Activated gamma-delta T cell (primary cell): ENCODE measurements around the gene GIT1.

Experiments
- DNase-seq: peaks from one replicate; lab custom pipeline; 2025; lab: John Stamatoyannopoulos, UW

GIT1 gene

GRCh38 chr17:29615492-29616299 is 26.2 kb upstream of the GIT1 start:
- DNase-seq, result peak; percentile 75

GRCh38 chr17:29615048-29615385 is 25.6 kb upstream of the GIT1 start:
- no peak for DNase-seq

- DNase-seq, result no peak
Observed at GRCh38 chr17:29614349-29615047, 25.1 kb upstream of the GIT1 start.

GRCh38 chr17:29613856-29614255 is 24.4 kb upstream of the GIT1 start:
- DNase-seq, result no peak

GRCh38 chr17:29613352-29613837 is 23.9 kb upstream of the GIT1 start:
- DNase-seq, result peak; percentile 87

DNA sequence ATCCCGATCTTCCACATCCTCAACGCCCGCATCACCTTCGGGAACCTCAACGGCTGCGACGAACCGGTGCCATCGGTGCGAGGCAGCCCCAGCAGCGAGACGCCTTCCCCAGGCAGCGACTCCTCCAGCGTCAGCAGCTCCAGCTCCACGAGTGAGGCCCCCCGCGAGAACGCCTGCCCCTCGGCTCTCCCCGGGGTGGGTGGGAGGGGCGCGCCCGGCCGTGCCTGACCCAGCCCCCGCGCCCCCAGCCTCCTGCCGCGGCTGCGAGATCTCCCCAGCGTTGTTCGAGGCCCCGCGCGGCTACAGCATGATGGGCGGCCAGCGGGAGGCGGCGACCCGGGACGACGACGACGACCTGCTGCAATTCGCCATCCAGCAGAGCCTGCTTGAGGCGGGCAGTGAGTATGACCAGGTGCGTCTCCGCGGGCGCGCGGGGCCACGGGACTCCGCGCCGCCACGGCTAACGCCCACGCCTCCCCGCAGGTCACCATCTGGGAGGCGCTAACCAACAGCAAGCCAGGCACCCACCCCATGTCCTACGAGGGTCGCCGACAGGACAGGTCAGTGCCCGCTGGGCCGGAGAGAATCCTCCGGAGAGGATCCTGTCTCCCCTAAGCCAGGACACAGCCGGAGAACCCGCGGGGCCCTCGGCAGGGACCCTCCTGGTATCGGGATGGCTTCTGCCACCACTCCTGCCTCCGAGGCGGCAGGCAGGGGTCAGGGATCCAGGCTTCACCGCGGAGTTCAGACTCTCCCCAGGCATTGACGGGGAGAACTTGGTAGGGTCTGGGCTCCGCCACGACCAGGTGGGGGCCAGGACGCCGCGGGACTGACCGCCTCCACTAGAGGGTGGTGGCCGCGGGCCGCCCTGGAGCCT is 23.2 kb upstream of the GIT1 start:
- no peak for DNase-seq

DNA sequence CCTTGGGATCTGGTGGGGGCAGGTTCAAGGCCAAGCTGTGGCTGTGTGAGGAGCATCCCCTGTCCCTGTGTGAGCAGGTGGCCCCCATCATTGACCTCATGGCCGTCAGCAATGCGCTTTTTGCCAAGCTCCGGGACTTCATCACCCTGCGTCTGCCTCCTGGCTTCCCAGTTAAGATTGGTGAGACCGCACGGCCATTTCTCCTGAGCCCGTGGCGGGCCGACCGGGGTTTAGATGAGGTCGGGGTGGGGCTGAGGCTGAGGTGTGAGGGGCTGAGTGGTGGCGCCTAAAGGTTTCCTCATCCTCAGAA is 22.6 kb upstream of the GIT1 start:
- DNase-seq, result no peak

DNA sequence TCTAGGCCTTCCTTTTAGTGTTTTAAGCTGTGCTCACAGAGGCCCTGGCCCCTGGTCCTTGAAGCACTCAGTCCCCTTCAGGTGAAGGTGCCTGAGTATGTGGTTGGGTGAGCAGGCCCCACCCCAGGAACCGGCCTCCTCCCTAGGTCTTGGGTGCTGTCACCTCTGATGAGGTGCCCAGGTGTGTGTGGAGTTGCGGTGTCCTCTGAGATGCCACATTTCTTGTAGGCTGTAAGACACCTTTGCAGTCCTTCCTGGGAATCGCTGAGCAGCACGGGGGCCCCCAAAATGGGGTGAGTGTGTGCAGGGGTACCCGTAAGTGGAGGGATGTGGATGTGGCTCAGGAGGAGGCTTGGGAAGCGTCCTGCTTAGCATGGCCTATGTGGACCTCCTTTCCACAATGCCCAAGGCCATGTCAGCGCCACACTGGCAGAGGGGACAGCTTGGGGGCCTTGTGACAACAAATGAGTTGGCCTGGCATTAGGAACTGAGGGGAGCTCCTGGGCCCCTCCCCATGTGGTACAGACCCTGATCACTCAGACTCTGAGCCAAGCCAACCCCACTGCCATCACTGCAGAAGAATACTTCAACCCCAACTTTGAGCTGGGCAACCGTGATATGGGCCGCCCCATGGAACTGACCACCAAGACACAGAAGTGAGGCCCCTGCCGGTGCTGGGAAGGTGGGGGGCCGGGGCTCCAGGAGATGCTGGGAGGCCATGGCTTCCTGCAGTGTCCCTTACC is 22.1 kb upstream of the GIT1 start:
- no peak for DNase-seq

DNA sequence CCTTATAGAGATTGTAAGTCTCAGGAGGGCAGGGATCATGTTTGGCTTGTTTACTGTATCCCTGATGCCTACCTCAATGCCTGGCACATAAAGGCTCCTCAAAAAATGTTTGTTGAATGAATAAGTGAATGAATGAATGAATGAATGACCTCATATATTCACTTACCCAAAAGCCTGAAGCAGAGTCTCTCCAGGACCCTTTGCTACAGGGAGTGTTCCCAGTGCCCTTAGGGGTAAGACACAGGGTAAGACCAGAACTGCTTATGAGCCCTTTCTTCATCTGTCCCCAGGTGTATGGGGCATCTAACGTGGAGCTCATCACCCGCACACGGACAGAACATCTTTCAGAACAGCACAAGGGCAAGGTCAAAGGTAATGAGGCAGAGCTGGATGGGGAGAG is 20.9 kb upstream of the GIT1 start:
- no peak for DNase-seq

- no peak for DNase-seq
Observed at GRCh38 chr17:29608986-29609385, 19.5 kb upstream of the GIT1 start.

GRCh38 chr17:29607557-29608195 is 18.2 kb upstream of the GIT1 start:
- DNase-seq, result no peak

DNA sequence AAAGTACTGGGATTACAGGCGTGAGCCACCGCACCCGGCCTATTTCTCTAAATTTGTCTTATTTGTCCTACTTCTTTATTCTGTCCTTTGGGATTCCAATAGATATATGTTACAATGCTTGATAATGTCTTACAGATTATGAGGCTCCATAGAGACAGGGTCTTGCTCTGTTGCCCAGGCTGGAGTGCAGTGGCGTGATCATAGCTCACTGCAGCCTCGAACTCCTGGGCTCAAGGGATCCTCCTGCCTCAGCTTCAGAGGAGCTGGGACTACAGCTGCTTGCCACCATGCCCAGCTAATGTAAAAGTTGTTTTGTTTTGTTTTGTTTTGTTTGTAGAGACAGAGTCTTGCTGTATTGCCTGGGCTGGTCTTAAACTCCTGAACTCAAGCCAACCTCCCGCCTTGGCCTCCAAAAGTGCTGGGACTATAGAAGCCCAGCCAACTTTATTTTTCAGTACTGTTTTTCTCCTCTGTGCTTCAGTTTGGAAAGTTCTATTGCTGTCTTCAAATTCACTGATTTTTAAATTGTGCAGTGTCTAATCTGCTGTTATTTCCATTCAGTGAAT is 13.7 kb upstream of the GIT1 start:
- no peak for DNase-seq

- no peak for DNase-seq
Observed at GRCh38 chr17:29597361-29598172, 8.1 kb upstream of the GIT1 start.

GRCh38 chr17:29596811-29597210 is 7.4 kb upstream of the GIT1 start:
- no peak for DNase-seq

- DNase-seq, result no peak
Observed at GRCh38 chr17:29595943-29596774, 6.7 kb upstream of the GIT1 start.

DNA sequence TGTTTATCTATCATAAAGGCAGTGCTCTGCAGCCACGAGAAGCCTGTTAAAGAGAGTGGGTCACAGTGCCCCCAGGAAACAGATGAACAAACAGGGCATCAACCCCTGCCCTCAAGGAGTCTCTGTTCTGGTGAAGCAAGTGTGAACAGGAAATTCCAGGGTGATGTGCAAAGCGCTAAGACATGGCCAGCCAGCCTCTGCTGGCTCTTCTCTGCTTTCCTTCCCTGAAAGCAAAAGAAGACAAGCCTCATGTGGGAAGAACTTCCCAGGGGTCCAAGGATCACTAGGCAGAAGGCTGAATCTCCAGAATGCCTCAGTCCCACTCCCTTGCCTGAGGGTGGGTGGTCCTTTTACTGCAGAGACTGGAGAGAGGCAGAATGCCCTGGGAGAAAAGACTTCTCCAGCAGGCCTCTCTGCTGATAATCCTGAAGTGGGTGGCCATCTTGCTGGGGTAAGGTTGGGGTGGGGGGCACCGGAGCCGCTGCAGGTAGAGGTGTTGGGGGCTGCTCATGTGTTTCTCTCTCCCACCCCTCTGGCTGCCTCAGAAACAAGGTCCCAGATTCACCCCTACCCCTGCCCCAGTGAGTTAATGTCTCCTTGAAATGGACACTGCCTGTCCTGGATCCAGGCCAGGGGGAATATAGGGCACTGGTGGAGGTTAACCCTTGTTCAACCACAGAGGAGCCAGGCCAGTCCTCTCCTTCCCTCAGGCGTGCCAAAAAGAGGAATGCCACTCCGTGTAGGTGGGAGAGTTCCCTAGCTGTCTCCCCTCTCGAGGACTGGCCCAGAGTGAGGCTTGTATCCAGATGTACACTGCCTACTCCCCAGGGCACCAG is 5.9 kb upstream of the GIT1 start:
- DNase-seq, result no peak

- no peak for DNase-seq
Observed at GRCh38 chr17:29594519-29595090, 5.2 kb upstream of the GIT1 start.
